HG03103 (cell line): ENCODE measurements around the gene TOP2B.

Source experiments
- ATAC-seq: cut with Tn5 transposase; IDR thresholded peaks from one replicate; pipeline ENCODE4 v1.9.1; 2021; ENCODE audit warnings: low read depth; ENCODE audit not compliant: unreplicated experiment

The TOP2B gene, protein sequence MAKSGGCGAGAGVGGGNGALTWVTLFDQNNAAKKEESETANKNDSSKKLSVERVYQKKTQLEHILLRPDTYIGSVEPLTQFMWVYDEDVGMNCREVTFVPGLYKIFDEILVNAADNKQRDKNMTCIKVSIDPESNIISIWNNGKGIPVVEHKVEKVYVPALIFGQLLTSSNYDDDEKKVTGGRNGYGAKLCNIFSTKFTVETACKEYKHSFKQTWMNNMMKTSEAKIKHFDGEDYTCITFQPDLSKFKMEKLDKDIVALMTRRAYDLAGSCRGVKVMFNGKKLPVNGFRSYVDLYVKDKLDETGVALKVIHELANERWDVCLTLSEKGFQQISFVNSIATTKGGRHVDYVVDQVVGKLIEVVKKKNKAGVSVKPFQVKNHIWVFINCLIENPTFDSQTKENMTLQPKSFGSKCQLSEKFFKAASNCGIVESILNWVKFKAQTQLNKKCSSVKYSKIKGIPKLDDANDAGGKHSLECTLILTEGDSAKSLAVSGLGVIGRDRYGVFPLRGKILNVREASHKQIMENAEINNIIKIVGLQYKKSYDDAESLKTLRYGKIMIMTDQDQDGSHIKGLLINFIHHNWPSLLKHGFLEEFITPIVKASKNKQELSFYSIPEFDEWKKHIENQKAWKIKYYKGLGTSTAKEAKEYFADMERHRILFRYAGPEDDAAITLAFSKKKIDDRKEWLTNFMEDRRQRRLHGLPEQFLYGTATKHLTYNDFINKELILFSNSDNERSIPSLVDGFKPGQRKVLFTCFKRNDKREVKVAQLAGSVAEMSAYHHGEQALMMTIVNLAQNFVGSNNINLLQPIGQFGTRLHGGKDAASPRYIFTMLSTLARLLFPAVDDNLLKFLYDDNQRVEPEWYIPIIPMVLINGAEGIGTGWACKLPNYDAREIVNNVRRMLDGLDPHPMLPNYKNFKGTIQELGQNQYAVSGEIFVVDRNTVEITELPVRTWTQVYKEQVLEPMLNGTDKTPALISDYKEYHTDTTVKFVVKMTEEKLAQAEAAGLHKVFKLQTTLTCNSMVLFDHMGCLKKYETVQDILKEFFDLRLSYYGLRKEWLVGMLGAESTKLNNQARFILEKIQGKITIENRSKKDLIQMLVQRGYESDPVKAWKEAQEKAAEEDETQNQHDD (N-terminal part only)

DNA sequence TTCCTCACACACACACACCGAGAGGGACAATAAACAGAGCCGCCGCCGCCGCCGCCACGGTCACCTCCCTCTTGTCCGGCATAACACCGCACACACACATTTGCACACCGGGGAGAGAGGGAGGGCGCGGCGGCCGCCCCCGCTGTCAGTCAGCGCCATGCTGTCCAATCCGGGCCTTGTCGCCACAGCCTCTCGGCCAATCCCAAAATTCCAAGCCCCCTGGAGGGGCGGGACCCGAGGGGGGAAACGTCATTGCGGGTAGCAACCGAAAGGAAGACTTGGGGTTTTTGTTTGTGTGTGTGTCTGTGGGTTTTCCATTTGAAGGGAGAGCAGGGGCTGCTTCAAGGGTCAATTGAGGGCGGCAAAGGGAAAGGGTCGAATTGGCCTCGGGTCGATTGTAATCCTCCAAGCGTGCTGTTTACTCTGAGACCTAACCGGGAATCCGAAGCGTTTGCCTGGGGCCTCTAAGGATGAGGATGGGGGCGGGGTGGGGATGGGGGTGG is at the start of gene TOP2B:
TOP2B (minus strand) TSS at position 96 of the 503 bp plus-strand sequence. CDS start 610 bp downstream, outside the sequence.
- peak; percentile 81 for ATAC-seq

GRCh38 chr3:25713341-25713985 is 48.8 kb upstream of the TOP2B start:
- ATAC-seq, result no peak

GRCh38 chr3:25711090-25711489 is 46.4 kb upstream of the TOP2B start:
- no peak for ATAC-seq

- no peak for ATAC-seq
Measured at GRCh38 chr3:25708036-25708435, 43.3 kb upstream of the TOP2B start.

DNA sequence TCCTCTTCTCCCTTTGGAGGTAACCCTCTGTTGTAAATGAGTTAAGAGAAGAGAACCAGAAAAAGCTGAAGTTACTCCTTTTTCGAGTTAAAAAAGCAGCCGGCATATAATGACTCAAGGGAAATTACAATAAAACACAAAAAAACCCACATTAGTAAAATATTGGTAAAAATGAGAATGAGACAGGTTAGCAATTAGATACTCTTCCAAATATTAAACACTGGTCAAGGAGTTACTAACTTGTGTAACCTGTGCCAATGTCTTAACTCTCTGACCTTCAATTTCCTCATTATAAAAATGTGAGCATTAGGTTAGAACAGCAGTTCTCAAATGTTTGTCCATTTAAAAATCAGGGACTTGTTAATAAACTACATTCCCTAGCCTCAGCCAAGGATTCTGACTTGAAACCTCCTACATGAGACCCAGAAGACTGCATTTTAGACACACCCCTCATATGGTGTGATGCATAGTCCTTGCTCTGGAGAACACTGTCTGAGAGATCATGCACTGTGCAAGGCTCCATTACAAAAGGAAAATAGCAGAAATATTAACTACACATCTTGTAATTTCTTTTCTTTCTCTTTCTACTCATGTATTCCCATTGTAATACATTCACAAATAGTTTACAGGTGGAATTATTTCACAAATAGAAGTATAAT is 42.7 kb upstream of the TOP2B start:
- ATAC-seq, result no peak

DNA sequence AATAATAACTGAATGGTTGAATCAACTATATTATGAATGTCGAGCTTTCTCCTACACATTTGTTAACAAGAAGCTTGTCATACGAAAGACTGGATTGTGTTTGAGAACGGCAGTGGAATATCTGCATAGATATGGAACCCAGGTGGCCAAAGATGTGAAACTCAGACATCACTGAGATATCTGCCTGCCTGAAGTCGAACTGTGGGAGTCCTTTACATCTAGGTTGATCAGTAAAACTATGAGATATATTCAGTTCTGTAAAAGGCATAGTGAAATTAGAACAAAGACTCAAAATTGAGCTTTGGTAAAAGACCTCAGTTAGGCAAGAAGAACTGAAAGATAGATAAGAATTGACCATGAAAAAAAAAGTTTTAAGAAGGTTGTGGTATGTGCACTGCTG is 41.5 kb upstream of the TOP2B start:
- ATAC-seq, result no peak

DNA sequence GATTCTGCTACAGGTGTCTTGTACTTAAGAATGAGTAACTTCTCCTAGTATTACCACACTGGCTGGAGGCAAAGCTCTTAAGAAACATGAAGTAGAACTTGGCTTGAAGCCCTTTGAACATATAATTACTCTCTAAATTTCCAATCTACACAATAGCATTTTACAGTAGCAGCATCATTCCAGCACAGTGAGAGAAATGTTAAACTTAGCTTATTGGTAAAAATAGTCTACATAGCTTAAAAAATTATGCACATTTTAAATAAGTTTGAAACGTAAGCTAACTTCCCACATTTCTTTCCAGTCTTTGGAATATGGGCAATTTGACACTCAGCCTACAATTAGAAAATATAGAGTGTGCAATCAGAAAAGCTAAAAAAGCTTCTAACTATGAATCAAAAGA is 32.8 kb upstream of the TOP2B start:
- no peak for ATAC-seq

DNA sequence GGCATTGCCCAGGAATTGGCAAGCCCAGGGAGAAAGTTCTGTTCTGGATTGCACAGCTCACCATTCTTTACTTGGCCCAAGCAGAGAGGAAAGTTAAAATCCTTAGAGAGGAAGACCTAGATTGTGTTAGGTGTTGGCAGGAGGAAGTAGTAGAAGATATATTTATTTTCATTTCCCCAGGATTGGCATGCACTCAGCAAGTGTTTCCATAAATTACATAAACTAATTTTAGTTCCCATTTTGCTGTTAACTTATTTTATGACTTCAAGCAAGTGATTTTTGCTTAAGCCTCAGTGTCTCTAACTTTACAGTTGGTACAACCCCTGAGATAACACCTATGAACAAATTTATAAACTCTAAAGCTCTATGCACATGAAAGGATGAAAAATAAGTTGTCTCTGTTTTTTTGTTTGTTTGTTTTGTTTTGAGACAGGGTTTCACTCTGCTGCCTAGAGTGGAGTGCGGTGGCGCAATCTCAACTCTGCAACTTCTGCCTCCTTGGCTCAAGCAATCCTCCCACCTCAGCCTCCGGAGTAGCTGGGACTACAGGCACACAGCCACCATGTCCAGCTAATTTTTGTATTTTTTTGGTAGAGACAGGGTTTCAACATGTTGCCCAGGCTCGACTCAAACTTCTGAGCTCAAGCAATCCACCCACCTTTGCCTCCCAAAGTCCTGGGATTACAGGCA is 31.2 kb upstream of the TOP2B start:
- no peak for ATAC-seq

- ATAC-seq, result no peak
Measured at GRCh38 chr3:25693238-25693637, 28.5 kb upstream of the TOP2B start.

GRCh38 chr3:25692341-25692740 is 27.6 kb upstream of the TOP2B start:
- no peak for ATAC-seq

- no peak for ATAC-seq
Measured at GRCh38 chr3:25690768-25691533, 26.2 kb upstream of the TOP2B start.

- ATAC-seq, result no peak
Measured at GRCh38 chr3:25689226-25689625, 24.5 kb upstream of the TOP2B start.

DNA sequence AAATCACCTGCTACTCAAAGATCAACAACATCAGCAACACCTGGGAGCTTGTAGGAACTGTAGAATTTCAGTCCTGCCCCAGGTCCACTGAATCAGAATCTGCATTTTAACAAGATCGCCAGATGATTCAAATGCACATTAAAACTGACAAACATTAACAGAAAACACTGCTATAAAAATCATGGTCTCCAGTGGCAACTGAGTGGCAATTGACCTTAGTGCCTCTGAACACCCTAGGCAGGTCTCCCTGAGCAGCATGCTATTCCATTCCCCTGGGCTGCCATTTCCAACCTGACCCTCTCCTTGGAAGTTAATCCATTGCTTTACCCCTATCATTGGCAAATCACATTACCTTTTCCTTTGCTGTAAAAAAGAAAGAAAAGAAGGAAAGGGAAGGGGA is 23.0 kb upstream of the TOP2B start:
- ATAC-seq, result no peak

- ATAC-seq, result no peak
Measured at GRCh38 chr3:25686766-25687165, 22.1 kb upstream of the TOP2B start.

- no peak for ATAC-seq
Measured at GRCh38 chr3:25683882-25684281, 19.2 kb upstream of the TOP2B start.

- ATAC-seq, result no peak
Measured at GRCh38 chr3:25683410-25683809, 18.7 kb upstream of the TOP2B start.

GRCh38 chr3:25679642-25680302 is 15.1 kb upstream of the TOP2B start:
- no peak for ATAC-seq

DNA sequence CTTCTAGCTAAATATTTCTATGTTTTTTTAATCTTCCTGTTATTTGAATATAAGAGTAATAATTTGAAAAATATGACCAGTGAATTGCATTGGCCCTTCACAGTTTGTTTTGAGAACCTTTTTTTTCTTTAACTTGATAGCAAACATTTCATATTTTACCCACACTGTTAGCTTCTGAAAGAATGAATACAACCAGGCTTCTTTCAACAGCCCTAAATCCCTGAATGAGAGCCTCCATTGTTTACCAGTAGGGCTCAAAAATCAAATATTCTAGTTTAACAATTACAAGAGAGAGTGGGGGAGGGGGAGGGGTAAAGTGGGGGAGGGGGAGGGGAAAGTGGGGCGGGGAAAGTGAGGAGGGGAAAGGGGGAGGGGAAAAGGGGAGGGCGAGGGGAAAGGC is 14.5 kb upstream of the TOP2B start:
- ATAC-seq, result no peak
